ENCODE data around the gene PSMA3. TPM values are rescaled to one million over a fixed set of nuclear protein-coding genes. Genes with fewer than 3 reads are reported as not detected.

The PSMA3 gene
- total RNA-seq, 1 experiment from 2014 or later: 260 TPM

- H3K9me3 Mint-ChIP-seq (ENCODE audit: low read depth, unreplicated experiment): no peaks in the 10 kb centered on the region
- intact Hi-C loops (cut with micrococcal nuclease; ENCODE audit: unreplicated experiment): no loop called here
- CTCF ChIA-PET: interaction anchor here (0.7 kb wide), 1 partner anchor 52 kb away, joined by 3 read pairs; no protein-coding TSS in a partner anchor
- H3K36me3 Mint-ChIP-seq (ENCODE audit: insufficient read depth, unreplicated experiment): peaks cover 69% of the 10 kb centered on the region
- no peak for DNase-seq
- H3K4me1 Mint-ChIP-seq (ENCODE audit: low read depth, unreplicated experiment): peaks cover 18% of the 10 kb centered on the region
- no peak overlapping the region for H3K4me3 Mint-ChIP-seq (ENCODE audit: low read depth, unreplicated experiment)
- TF ChIP-seq, protein P1, sequence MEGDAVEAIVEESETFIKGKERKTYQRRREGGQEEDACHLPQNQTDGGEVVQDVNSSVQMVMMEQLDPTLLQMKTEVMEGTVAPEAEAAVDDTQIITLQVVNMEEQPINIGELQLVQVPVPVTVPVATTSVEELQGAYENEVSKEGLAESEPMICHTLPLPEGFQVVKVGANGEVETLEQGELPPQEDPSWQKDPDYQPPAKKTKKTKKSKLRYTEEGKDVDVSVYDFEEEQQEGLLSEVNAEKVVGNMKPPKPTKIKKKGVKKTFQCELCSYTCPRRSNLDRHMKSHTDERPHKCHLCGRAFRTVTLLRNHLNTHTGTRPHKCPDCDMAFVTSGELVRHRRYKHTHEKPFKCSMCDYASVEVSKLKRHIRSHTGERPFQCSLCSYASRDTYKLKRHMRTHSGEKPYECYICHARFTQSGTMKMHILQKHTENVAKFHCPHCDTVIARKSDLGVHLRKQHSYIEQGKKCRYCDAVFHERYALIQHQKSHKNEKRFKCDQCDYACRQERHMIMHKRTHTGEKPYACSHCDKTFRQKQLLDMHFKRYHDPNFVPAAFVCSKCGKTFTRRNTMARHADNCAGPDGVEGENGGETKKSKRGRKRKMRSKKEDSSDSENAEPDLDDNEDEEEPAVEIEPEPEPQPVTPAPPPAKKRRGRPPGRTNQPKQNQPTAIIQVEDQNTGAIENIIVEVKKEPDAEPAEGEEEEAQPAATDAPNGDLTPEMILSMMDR (IDR thresholded peaks at IDR 0.05; ENCODE audit: unreplicated experiment): no peak
- BruUV-seq (replicated peaks): no TSS peak
- H3K27me3 Mint-ChIP-seq (ENCODE audit: unreplicated experiment): no peaks in the 10 kb centered on the region
- no peak overlapping the region for H3K27ac Mint-ChIP-seq (ENCODE audit: unreplicated experiment)
These were observed 47.5 kb downstream of the PSMA3 start for GRCh38 chr14:58292187-58292586.

DNA sequence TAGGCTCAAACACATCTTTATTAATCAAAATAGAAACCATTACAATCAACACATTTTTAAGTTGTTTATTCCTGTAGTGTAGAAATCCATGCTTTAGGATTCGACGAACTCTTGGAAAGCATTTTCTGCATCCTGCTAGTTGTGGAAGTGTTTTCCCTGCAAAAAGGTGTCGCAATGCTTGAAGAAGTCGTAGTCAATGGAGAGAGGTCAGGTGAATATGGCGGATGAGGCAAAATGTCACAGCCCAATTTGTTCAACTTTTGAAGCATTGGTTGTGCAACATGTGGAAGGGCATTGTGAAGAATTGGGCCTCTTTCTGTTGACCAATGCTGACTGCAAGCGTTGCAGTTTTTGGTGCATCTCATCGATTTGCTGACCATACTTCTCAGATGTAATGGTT, 49.6 kb downstream of the PSMA3 start:
- no peak overlapping the region for H3K27ac Mint-ChIP-seq (ENCODE audit: unreplicated experiment)

GRCh38 chr14:58296726-58297125, 52.1 kb downstream of the PSMA3 start:
- Mint-ChIP-seq H3K36me3 (ENCODE audit: insufficient read depth, unreplicated experiment) (peaks cover 49% of the 10 kb centered on the region), H3K9me3 (ENCODE audit: low read depth, unreplicated experiment) (no peaks in the 10 kb centered on the region), H3K27ac (ENCODE audit: unreplicated experiment) (no peak overlapping the region), H3K27me3 (ENCODE audit: unreplicated experiment) (no peaks in the 10 kb centered on the region), H3K4me3 (ENCODE audit: low read depth, unreplicated experiment) (no peak overlapping the region), H3K4me1 (ENCODE audit: low read depth, unreplicated experiment) (no peaks in the 10 kb centered on the region)
- TF ChIP-seq, protein P1 (IDR thresholded peaks at IDR 0.05; ENCODE audit: unreplicated experiment): no peak
- intact Hi-C loops (cut with micrococcal nuclease; ENCODE audit: unreplicated experiment): loop anchor here (5.0 kb wide), 1 partner anchor 54 kb away; the partner anchor contains the start of gene PSMA3
- DNase-seq: no peak
- no TSS peak for BruUV-seq (replicated peaks)
- CTCF ChIA-PET: interaction anchor here (1.9 kb wide), 1 partner anchor 15 kb away, joined by 10 read pairs; no protein-coding TSS in a partner anchor

More for the DNA sequence above, 49.6 kb downstream of the PSMA3 start:
- TF ChIP-seq, protein P1 (IDR thresholded peaks at IDR 0.05; ENCODE audit: unreplicated experiment): no peak
- no peak for DNase-seq
- Mint-ChIP-seq H3K4me3 (ENCODE audit: low read depth, unreplicated experiment) (no peak overlapping the region), H3K36me3 (ENCODE audit: insufficient read depth, unreplicated experiment) (peaks cover 51% of the 10 kb centered on the region), H3K9me3 (ENCODE audit: low read depth, unreplicated experiment) (no peaks in the 10 kb centered on the region), H3K27me3 (ENCODE audit: unreplicated experiment) (no peaks in the 10 kb centered on the region), H3K4me1 (ENCODE audit: low read depth, unreplicated experiment) (no peaks in the 10 kb centered on the region)
- BruUV-seq (replicated peaks): no TSS peak
- CTCF ChIA-PET: no interaction called here
- intact Hi-C loops (cut with micrococcal nuclease; ENCODE audit: unreplicated experiment): no loop called here

DNA sequence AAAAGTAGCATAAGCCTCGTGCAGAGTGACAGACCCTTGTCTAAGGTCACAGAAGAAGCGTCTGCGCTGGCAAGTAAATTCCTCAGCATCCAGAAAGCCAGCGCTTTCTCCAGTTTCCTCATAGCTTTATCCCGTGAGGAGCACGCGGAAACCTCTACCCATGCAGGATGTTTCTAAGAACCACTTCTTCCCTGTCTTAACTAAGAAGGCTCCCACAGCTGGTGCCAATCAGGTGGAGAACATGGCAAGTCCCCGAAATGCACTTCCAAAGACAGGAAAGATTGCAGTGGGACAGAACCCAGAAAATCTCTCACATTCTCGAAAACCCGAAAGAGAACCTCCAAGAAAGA, 52.7 kb downstream of the PSMA3 start:
- CTCF ChIA-PET: interaction anchor here (0.6 to 1.9 kb wide), 9 partner anchors 16 to 1016 kb away, joined by 3 to 10 read pairs (median 3); partner anchors contain the start of gene TOMM20L
- no peak for DNase-seq
- Mint-ChIP-seq H3K4me3 (ENCODE audit: low read depth, unreplicated experiment) (no peak overlapping the region), H3K36me3 (ENCODE audit: insufficient read depth, unreplicated experiment) (peaks cover 51% of the 10 kb centered on the region), H3K27ac (ENCODE audit: unreplicated experiment) (no peak overlapping the region), H3K9me3 (ENCODE audit: low read depth, unreplicated experiment) (no peaks in the 10 kb centered on the region), H3K4me1 (ENCODE audit: low read depth, unreplicated experiment) (no peaks in the 10 kb centered on the region), H3K27me3 (ENCODE audit: unreplicated experiment) (no peaks in the 10 kb centered on the region)
- TSS peak; percentile 57 for BruUV-seq (replicated peaks)
- TF ChIP-seq, protein P1 (IDR thresholded peaks at IDR 0.05; ENCODE audit: unreplicated experiment): no peak
- intact Hi-C loops (cut with micrococcal nuclease; ENCODE audit: unreplicated experiment): loop anchor here (5.0 kb wide), 1 partner anchor 55 kb away; the partner anchor contains the start of gene PSMA3

Data from Calu3 (cell line).